ENCODE data around the gene SMIM35.
A peak's percentile ranks its signal among the peaks of the same experiment; 100 is the strongest.

The SMIM35 gene

GRCh38 chr11:118017631-118018315 is 69.0 kb downstream of the SMIM35 start:
- DNase-seq, result no peak

DNA sequence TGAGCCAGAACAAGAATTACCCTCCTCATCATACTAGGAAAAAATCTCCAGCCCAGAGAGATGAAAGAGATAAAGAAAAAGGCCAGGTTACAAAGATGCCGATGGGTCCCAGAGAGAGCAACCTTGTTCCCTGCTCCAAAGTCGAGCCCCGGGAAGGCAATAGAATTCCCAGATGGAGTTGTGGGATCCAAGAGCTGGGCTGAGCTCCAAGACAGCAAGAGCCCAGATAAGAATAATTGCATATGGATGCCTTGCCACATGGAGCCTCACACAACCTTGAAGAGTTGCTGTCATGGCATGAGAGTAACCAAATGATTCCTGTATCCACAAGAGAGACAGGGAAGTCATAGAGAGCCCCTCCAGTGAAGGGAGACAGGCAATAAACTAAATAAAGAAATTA is 69.7 kb downstream of the SMIM35 start:
- no peak for DNase-seq

DNA sequence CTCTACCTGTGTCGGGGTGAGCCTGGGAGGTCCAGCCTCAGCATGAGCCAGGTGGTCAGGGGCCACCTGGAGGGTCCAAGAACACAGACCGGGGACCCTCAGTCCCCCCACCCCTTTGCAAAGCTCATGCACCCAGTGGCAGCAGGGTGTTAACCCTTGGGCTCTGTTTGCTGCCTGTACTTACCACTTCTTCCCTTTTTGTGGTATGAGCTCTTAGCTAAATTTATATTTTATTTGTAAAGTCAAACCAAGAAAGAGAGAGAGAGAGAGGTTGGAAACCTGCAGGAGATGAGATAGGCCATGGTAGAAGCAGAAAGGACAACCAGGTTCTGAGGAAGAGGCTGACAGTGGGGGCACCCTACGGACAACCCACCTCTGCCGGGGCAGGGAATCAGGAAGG is 70.7 kb downstream of the SMIM35 start:
- no peak for DNase-seq

GRCh38 chr11:118015385-118015841 is 71.3 kb downstream of the SMIM35 start:
- DNase-seq, result no peak

GRCh38 chr11:118014022-118014421 is 72.7 kb downstream of the SMIM35 start:
- DNase-seq, result peak; percentile 2

GRCh38 chr11:118012083-118012669 is 74.6 kb downstream of the SMIM35 start:
- peak; percentile 55 for DNase-seq

GRCh38 chr11:118010738-118011461 is 75.9 kb downstream of the SMIM35 start:
- DNase-seq, result peak; percentile 7

DNA sequence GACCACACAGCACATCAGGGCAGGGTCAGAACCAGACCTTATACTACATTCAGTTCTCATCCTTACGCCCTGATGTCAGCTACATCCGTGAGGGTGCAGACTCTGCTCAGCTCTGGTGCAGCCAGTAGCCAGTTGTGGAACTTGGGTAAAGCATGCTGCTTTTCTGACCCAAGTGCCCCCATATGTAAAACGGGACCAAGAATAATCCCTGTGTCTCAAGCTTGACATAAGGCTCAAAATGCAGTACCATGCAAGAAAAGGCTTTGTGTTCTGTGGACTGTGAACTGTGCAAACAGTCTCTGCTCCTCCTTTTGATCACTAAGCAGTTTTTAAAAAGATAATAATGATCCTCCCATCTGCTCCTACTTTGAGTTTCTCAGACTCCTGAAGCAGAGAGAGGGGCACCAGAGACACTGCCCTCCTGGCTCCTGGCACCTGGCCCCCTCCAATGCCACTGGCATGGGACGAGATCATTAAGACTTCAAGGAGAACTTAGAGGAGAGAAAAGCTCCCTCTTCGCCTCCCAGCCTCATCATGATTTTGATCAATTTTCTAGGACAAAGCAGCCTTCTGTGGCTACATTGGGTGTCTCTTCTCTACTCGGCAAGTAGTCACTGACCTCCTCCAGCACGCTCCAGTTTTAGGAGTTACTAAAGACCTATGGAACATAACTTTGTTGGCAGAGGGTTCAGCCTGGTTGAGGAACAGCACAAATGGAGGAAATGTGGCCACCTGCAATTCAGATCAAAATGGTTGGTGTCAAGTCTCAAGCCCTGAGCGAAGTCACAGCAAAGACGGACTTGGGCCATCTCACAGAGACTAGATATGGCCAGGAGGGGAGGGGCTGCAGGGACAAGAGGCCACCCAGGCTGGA is 76.7 kb downstream of the SMIM35 start:
- peak; percentile 3 for DNase-seq

DNA sequence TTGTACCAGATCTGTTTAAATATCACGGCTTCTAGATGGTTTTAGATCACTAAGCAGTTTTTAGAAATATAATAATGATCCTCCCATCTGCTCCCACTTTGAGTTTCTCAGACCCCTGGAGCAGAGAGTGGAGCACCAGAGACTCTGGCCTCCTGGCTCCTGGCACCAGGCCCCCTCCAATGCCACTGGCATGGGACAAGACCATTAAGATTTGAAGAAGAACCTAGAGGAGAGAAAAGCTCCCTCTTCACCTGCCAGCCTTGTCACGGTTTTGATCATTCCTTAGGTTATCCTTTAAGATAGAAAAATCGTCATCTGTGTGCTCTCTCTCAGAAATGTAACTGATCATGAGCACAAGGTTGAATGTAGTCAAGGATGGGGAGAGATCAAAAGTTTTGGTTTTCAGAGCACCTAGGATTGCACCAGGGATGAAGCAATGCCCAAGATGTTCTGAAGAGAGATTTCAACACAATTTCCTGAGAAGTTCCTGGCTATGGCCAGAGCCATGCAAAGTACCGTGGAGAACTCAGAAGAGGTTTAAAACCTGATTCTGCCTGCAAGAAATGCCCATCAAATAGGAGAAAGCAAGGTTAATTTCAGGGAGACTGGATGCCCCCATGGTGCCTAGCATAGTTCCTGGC is 78.4 kb downstream of the SMIM35 start:
- no peak for DNase-seq

DNA sequence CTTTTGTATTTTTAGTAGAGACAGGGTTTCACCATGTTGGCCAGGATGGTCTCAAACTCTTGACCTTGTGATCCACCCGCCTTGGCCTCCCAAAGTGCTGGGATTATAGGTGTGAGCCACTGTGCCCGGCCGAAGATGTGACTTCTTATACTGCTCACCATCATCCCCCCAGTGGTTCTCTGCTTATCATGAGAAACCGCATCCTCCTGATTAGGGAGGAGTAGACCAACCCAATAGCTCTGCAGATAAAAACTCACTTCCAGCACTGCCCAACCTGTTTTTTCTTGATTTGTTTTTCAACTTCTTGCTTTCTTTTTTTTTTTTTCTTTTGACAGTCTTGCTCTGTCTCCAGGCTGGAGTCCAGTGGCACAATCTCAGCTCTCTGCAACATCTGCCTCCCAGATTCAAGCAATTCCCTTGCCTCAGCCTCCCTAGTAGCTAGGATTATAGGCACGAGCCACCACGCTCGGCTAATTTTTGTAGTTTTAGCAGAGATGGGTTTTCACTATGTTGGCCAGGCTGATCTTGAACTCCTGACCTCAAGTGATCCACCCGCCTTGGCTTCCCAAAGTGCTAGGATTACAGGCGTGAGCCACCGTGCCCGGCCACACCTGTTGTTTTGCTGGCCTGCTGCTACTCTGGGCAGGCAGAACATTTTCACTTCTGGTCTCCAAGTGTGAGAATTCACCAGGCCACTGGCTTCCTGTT is 79.0 kb downstream of the SMIM35 start:
- peak; percentile 58 for DNase-seq

- peak; percentile 36 for DNase-seq
These were observed 79.7 kb downstream of the SMIM35 start for GRCh38 chr11:118007040-118007439.

GRCh38 chr11:118006153-118006534 is 80.6 kb downstream of the SMIM35 start:
- peak; percentile 2 for DNase-seq

DNA sequence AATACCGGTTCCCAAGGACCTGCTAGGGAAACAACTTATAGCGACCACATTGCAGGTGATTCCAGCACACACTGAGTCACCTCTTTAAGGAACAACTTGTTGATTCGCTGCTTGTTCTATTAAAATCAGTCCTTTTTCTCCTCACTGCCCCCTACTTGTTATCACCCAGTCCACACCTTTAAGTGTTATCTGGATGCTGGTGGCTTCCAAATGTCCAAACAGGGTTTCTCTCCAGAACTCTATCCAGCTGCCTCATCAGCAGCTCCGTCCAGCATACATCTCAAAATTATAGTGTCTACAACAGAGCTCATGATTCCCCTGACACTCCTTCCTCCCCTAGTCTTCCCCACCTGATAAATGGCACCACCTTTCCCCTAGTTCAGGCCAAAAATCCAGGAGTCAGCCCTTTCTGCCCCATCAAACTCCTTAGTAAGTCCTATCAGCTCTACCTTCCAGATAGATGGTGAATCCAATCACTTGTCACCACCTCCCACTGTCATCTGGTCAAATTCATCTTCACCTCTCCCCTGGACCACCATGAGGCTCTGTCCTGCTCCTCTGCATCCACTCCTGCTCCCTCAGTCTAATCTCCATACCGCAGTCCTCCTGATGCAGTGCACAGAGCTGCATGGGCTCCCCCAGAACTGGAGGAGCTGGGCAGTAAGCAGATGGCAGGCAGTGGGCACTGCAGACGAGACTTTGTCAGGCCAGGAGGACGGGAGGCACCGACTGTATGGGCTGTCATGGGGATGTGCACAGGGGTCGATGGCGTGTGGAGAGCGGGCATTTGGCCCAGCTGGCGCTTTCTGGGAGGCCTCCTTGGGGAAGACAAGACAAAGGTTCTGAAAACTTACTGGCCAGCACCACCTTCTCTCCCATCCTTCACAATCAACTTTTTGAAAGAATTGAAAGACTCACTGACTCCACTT is 81.3 kb downstream of the SMIM35 start:
- peak; percentile 8 for DNase-seq

DNA sequence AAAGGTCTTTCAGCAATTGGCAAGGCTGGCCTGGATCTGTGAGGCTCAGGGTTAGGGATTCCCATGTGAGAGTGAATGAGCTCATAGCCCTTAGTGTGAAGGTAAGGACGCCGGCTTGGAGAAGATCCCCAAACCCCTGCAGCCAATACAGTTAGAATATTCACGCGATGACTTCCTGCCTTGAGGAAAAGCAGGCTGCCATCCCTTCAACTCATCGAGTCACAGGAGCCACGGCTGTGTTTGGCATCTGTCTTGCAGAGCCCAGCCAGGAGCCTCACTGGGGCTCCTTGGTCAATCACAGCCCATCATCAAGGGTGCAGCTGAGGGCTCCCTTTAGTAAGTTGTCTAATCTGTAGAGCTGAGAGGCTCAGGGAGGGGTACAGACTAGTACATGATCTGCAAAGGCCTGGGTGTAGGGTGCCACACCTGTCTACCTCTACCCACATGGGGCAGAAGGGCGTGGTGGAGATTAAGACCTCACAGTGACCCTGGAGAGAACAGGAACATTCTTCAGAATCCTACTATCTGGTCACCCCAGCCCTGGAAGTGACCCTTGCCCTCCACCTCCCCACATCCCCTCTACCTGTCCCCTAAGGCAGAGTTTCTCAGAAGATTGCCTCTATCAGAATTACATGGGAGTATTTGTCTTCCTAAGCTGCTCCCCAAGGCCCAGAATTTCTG is 82.1 kb downstream of the SMIM35 start:
- DNase-seq, result peak; percentile 5

DNA sequence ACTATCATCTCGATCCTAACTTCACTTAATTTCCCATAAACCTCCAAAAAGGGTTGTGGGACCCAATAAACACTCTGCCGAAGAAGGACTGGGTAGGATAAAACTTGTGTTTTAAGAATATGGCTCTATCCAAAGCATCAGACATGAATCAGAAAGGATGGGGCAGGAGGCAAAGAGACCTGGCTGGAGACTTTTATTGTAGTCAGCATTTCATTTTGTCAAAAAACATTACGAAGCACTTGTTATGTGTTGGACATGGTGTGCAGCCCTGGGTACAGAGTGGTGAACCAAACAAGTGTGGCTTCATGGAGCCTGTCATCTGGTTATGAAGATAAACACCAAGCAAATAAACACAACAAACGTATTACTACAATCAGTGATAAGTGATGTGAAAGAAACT is 83.3 kb downstream of the SMIM35 start:
- DNase-seq, result peak; percentile 42

- DNase-seq, result peak; percentile 60
These were observed 84.0 kb downstream of the SMIM35 start for GRCh38 chr11:118002541-118003423.

DNA sequence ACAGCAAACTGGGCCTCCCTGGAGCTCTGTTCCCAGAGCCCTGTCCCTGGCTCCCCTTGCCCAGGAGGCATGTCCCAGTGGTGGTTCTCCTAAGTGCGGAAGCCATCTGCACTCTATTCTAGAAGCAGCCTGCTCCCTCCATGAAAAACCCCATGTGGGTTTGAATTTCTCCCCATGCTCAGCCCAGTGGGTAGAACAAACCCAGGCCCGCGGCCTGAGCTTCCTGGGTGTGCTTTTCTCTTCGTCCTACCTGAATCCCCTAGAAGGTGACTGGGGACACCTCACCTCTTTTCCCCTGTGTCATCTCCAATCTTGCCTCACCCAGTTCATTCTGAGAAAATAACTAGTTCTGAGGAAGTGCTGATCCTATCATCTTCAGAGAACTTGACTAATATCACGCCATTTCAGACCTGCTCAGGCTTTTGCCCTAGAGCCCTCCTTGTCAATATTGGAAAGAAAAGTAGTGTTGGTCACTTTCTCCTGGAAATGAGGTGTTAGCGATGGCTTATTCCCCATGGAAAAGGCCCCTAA is 84.7 kb downstream of the SMIM35 start:
- DNase-seq, result peak; percentile 63

GRCh38 chr11:118001494-118001971 is 85.2 kb downstream of the SMIM35 start:
- peak; percentile 14 for DNase-seq

DNA sequence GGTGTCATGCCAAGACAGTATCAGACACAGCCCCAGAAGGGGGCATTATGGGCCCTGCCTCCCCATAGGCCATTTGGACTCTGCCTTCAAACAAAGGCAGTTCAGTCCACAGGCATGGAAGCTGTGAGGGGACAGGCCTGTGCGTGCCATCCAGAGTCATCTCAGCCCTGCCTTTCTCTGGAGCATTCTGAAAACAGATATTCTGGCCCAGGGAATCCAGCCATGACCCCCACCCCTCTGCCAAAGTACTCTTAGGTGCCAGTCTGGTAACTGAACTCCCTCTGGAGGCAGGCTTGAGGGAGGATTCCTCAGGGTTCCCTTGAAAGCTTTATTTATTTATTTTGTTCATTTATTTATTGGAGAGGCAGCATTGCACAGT is 85.9 kb downstream of the SMIM35 start:
- peak; percentile 6 for DNase-seq
